NCI-H2196 treated with DMSO at 0.1 percent for 48 hours (cell line): Measurements from ENCODE around the gene SCG5.

Experiments
- DNase-seq: peaks from one replicate; lab custom pipeline; 2025; ENCODE audit not compliant: unreplicated experiment; lab: John Stamatoyannopoulos, UW

Gene SCG5

DNA sequence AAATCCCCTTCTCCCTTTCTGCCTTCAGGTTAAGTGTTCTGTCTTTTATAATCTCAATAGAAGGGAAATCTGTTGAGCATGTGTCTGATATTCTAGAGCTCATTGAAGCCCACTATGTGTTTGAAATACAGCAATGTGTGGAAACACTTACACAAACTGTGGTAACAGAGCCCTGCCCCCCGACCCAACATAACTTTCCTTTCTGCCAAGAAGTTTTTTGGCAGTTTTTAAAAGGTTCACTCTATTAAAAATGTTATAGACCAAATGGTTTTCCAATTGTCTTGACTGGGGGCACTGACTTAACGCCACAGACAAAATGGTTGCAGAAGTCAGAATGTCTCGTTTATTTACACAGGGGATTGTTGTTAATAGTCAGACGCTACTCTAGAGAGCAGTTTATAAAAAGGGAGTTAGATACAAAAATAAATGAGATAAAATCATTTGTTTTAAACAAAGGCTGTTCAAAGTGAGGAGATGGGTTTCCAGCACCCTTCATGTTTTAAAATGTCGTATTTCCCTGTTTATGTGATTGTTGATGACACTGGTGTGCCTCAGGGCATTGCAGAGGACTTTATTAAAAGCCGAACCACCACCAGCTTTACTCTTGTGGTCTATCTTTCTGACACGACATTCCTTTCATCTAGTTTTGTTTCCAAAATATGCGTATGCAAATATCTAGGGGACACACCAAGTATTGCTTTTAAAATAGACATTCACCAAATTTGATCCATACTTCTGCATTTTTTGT, 49.6 kb downstream of the SCG5 start:
- no peak for DNase-seq

DNA sequence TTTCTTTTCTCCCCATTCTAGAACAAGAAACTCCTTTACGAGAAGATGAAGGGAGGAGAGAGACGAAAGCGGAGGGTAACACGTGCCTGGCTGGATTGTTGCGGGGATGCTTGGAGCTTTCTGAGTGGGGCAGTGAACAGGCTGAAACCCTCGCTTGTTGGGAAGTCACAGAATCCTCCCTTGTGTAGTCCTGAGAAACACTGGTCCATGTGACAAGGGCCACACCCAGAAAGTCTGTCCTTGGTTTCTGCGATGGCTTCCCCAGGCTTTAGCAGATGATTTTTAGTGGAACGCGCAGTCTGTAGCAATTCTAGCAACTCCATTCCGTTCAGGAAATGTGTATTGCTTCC, 50.2 kb downstream of the SCG5 start:
- DNase-seq, result no peak

DNA sequence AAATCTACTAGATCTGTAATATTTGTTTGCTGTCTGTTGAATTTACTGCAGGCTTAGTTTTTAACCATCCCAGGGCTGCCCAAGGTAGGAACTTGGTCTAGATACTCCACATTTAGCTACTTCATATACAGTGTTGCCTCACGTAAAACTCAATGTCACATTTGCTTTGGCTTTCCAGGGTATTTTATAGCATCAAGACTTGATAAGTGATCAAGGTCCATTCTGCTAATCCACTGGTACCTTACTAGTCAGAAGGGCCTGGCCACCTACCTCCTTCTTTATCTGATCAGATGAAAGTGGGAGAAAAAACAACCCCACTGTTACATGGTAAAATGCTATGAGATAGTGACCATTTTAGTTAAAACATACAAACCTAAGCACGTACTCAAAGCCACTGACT, 50.8 kb downstream of the SCG5 start:
- DNase-seq, result no peak

DNA sequence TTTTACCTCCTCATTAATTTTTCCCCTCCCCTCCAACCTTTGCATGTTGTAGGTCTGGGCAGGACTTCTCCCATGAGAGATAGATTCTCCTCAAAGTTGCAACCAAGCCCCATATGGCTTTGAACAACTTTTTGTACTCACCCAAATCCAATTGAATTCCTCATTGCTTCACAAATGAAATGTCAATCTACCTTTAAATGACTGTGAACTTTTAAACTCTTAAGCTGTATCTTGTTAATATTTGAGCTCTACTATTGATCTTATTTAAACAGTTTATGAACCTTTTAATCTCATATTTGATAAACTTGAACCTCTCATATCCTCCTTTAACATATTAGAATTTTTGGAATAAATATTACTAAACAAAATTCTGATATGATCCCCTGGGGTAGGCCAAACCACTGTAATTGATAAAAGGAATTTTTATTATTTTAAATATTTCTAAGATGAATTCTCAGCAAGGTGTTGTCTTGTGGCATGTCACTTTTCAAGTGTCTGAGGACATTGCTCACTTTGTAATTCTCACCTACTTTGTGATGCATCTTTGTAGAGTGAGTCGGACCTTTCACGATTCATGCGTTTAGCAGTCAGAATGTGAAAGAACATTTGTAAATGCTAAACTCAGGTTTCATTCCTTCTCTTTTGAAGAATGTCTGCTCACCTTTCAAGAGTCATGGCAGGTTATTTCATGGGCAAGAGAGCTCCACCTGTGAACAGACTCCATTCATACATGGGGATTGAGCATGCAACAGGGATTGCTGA, 52.9 kb downstream of the SCG5 start:
- no peak for DNase-seq

DNA sequence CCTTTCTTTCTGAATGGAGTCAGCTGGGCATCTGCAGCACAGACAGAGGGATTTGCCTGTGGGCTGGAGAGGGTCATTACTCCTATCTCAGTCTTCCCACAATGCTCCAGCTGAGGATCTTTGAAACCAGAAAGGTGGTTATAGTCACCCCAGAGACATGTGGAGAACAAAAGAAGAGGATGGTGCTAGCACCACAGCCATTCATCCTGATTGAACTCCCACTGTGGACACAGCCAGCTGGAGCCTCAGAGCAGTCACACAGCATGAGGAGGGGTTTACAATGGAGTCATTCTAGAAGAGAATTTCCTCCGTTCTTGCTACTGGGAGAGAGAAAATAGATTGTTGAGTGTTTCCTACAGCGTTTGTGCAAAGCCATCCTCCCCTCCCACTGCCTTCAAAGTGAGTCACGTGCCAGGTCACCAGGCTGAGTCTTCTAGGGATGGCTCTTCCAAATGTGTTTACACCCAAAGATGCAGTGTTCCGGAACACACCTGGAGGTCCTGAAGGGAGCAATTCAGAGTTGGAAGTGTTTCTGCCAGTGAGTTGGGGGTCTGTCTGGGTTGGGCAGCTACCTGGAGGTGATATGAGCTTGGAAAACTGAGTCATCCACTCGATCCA, 57.4 kb downstream of the SCG5 start:
- no peak for DNase-seq

DNA sequence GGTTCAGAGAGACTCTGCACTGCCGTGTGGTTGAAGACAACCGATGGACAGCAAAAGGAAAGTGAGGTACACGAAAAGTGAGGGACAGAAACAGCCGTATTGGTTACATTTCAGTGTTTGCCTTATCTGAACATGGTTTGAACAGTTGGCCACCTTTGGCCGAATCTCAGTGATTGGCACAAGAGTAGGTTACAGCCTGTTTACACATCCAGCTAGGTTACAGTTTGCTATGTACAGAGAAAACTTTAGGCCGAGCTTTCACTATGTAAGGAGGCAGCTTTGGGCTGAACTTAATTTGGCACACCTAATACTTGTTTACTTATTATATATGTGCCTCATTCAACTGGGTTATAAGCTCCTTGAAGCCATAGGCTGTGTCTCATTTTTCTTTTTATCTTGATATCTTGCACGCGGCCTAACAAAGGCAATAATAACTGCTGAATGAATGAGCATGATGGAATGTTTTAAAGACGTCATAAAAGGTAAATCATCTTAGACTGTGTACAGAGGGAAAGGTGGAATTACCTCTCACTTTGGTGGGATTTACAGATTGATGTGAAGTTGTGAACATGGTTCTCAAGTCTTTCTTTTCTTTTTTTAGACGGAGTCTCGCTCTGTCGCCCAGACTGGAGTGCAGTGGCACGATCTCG, 59.1 kb downstream of the SCG5 start:
- DNase-seq, result no peak

DNA sequence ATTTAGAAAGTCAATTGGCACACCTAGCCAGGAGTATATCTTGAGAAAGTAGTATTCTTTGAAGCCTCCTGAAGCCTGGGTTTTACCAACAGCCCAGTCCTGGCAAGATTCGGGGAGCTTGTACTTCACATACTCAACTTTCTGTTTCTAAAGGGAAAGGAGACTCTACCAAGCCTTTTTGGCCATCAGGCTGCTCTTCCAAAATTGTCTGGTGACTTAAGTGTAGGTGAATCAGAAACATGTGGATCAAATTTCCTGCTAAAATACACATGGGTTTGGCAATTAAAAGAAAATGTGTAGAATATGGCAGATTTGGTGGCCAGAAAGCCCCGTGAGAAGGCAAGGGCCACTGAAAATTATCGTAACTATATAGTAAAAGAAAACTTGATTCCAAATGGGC, 60.4 kb downstream of the SCG5 start:
- no peak for DNase-seq

DNA sequence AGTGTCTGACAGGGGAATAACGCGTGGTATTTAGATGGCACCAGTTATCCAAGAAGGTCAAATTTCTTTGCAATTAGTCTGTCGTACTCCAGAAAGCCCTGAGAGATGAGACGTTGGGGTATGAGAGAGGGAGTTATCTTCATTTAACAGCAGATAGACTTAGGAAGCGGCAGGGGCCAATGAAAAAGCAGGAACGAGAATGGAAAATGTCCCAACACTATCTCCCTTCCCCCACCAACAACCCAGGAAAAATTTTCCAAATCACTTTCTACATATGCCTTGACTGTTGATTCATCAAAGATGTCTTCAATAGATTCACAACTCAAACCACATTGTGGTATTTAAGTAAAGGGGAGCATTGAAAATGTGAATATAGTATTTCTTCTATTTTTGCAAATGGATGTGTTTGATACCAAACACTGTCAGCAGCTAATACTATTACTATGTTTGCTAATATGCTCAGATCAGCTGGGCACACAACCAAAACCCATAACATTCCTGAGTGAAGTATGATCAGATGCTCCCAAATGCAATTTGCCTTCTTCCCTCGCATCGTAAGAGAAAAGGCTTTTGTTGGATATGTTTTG, 63.0 kb downstream of the SCG5 start:
- no peak for DNase-seq

DNA sequence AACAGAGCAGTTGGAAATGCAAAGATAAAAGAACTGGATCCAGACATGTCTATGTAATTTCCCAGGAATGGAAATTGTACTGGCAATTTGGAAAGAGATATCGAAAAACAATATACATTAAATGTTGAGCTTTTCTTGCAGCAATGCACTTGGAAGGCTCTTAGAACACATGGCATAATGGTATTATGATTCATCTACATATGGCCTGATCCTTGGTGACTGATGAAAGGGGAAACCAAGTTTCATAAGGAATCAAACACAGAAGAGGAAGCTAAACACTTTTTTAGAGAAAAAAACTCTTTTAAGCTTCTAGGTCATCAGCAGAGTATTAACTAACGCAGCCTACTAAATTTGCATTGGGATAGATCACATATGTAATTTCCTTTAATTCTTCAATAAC, 63.9 kb downstream of the SCG5 start:
- DNase-seq, result no peak

DNA sequence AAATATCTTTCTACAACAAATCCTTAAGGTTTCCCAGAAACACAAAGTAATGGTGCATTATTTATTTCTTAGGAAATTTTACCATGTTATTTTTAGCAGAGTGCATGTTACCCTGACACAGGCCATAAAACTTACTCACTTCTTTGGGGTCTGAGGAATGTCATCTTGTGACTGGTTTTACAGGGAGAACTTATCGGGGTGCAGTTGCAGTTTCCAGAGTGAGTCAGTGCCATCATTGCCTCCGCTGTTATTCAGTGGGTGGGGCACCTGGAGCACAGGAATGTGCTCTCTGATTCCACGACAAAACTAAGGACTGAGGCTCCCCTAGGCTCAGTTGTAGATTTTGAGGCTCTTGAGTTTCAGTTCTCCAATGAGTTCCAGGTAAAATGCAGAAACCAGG, 65.2 kb downstream of the SCG5 start:
- no peak for DNase-seq

DNA sequence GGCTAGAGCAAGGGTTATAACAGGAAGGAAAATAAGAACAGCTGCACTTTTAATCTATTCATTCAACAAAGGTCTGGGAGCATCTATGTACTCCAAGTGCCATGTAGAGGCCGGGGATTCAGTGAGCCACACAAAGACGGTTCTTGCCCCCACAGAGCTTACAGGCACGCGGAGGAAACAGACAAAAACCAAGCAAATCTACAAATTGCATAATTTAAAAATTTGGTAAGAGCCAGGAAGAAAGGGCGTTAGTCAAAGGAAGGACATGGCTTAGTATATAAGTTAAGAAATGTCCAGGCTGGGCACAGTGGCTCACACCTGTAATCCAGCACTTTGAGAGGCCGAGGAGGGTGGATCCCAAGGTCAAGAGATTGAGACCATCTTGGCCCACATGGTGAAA, 65.9 kb downstream of the SCG5 start:
- no peak for DNase-seq

DNA sequence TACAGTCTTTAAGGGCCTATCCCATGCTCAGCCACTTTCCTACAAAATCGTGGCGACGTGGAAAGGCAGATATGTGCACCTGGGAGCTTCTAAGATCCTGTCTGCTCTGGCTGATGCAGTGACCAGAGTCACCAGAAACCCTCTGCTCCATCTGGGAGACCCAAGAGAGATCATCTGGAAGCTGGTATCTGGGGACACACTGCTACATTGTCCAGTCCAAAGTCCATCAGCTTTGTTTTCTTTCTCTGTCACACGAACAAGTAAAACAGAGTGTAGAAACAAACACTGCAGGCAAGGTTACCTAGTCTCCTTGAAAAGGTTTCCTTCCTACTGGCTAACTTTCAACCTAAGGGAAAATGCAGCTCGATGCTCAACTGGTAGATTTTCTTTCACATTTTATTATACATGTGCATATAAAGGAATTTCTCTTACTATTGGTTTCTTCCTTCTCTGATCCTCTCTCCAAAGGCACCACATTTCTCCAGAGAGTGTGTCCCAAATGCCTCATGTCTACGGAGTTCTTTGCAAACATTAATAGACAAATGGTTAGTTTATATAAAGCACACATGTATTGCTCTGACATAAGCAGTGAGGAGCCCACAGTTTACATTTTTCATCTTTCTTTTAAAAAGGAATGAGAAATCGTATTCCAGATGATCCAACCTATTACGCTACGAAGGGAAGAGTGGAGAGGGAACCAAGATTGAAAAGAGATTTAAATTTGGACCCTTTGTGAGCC, 68.0 kb downstream of the SCG5 start:
- DNase-seq, result no peak

DNA sequence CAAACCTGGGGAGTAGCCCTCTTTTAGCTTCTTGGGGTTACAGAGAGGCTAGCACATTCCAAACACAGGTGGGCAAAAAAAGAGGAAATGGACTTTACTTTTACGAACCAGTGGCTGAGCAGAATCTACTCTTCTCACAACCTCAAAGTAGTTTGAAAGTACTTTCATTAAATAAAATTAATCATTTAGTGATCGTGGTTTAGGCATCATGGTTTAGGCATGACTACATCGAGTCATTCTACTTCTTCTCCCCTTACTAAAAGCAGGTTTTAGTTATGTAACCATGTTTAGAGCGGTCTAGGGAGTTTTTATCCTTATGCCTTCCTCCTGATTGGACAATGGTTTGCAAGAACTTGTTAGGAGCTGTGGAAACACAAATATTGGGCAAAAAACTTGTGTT, 73.8 kb downstream of the SCG5 start:
- DNase-seq, result no peak

DNA sequence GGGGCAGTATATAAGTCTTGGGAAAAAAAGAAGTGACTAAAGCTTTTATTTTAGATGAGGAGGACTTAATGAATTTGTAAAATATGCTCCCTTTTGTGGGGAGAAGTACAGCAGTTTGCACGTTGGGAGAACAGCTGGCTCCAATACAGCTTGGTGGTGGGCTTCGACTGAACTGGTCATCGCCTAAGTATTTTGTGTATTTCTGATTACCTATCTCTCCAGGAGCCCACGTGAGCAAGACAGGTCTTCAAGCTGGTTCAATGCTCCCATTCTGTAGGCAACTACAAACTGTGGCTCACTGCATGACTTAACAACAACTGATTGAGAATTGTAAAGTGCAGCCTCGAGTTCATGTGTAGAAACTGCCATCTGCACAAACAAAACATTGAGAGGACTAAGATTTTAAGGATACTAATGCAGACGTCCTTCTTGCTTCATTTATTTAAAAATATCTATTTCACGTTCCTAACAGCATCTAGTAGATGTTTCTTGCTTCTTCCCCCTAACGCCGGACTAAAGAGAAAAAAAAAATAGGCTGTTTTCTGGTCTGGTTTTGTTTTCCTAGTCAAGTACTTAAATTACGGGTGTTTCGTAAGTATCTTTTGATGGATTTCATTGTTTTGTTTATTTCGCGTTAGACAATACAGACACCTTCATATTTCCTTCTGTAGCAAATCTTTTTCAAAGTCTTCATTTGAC, 74.9 kb downstream of the SCG5 start:
- DNase-seq, result no peak

DNA sequence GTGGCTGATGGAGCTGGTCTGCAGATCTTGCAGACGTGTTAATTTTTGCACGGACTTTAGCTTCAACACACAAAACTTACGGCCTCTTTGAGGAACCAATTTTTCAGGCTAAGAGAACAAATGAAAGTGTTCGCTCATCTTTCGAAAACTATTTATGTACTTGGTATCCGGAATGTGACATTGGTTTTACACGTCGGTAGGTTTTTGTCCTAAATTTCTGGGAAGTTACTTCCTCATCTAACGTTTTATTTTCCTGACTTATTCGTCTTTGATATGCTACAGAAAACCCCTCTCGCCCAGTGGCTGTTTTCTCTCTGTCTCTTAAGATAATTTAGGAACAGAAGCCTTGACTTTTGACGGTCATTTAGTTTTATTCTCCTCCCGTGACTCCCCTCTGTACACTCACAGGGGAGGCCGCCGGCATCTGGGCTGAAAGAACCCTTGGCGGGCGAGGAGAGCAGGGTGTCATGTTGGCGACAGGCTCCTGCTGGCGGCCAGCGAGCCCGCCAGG, 75.5 kb downstream of the SCG5 start:
- DNase-seq, result no peak

DNA sequence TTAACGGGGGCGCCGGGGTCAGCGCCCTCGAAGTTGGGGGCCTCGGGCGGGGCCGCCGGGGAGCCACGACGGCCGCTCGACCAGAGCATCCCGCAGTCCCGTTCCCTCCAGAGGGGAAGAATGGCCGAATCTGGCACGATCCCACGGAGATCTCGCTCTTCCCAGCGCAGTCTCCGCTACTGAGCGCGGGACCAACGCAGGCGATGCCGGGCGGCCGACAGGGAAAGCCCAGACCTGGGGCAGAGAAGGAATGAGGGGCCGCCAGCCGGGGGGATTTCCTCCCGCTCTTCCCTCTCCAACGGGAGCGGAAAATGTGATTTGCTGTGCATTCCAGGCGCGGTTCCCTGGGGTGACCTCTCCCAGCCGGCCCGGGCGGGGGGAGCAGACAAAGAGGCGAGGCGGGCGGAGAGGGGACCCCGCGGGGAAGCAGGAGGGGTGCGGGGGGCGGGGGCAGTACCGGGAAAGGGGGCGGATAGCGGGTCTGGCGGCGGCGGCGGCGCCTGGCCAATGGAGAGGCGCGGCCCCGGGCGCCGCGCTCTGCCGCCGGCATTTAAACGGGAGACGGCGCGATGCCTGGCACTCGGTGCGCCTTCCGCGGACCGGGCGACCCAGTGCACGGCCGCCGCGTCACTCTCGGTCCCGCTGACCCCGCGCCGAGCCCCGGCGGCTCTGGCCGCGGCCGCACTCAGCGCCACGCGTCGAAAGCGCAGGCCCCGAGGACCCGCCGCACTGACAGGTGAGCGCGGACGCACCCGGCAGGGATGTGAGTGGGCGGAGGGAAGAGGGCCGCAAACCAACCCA, 76.1 kb downstream of the SCG5 start, which contains the start of gene GREM1:
GREM1 (plus strand) TSS at position 579 of the 801 bp plus-strand sequence. CDS start 12,687 bp downstream, outside the sequence.
- no peak for DNase-seq

DNA sequence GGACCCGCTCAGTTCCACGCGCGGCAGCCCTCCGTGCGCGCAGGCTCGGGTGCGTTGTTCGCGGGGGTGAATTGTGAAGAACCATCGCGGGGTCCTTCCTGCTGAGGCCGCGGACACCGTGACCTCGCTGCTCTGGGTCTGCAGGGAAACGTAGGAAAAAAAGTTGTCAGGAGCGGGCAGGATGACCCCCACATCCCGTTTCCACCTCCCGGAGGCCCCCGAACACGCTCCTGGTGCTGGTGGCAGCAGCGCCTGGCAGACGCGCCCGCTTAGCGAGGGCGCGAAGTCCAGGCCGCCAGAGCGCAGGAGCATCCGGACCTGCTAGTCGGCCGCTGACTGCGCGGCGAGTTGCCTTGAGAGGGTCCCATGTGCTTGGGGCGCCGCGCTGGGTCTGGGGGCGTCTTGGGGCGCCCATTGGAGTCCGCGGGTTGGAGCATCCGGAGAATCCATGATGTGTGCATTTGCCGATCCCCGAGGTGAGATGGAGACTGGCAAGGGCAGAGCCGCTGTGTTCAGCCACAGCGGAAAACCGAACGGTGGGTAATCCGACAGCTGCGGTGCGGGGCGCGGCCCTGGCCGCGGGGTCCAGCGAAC, 76.8 kb downstream of the SCG5 start:
- no peak for DNase-seq

DNA sequence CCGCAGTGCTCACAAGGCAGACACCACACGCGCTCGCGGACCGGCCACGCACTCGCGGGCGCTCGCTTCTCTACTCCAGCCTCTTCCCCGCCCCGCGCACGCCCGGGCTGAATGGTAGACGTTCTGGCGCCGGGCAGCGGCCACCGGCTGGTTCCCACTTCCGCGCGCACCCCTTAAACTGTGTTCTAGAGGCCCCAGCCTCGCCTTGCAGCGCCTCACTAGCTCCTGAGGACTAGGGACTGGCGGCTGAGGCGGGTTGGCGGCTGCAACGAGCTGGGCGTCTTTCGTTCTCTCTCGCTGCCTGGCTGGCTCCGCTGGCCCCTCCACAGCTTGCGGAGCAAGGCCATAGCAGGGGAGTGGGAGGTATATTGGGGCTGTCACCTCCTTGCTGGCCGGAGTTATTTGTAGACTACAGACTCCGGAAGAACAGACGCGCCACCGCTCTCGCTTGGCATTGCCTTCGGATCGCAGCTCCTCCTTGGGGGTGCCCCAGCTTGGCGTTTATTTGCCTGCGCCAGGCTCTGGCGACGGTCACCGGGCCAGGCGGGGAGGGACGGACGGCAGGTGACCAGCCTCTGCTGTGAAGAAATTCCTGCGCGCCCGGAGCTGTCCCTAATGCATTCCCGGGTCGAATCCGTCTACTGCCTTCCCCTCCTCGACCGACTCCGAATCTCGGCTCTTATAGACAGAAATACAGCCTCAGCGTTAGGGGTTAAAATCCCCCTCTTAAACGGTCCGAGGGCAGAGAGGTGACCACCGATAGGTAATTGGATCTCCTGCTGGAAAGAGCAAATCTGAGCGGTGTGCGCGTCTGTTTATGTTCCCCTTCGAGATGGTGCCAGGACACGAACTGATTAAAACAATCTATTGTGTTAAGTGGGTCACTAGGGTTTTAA, 77.6 kb downstream of the SCG5 start:
- no peak for DNase-seq
